GM23338 (cell line): ENCODE data around the gene PDE4B. TPM values are rescaled to one million over a fixed set of nuclear protein-coding genes. Genes with fewer than 3 reads are reported as not detected.

Experiments used
- JUNB ChIP-seq: IDR thresholded peaks from one replicate; pipeline ENCODE4 v1.6.1; 2016; ENCODE audit warnings: antibody characterized with exemption; ENCODE audit not compliant: unreplicated experiment
- polyA plus RNA-seq: library from polyadenylated mRNA; unstranded; fragments of >200 nt; fragmentation: Nextera tagmentation; extraction: Ambion mirVana; gene quantifications from 2 replicates; pipeline ENCODE4 v1.2.1, GENCODE V29; 2016
- total RNA-seq: library from RNA; depleted of rRNA; stranded (reverse); fragments of >200 nt; shearing (Covaris generic); gene quantifications from 2 replicates; pipeline ENCODE4 v1.2.3, GENCODE V29; 2014
- TF ChIP-seq, protein P1 (sequence below): IDR thresholded peaks from one replicate; pipeline ENCODE4 v1.6.1; 2018; ENCODE audit warnings: antibody characterized with exemption; ENCODE audit not compliant: unreplicated experiment
- TF ChIP-seq, protein P2 (sequence below): IDR thresholded peaks from 2 replicates; pipeline ENCODE4 v1.6.1; 2016; ENCODE audit warnings: antibody characterized with exemption
- TF ChIP-seq, protein P3 (sequence below): fragments of 250-450 bp; sonication (Bioruptor Pico); IDR thresholded peaks from 2 replicates; pipeline ENCODE4 v1.5.0; 2020; ENCODE audit warnings: mild to moderate bottlenecking, moderate library complexity

The PDE4B gene
- total and polyA plus RNA-seq, 2 experiments from 2014 or later: 14.0 to 25.6 TPM

DNA sequence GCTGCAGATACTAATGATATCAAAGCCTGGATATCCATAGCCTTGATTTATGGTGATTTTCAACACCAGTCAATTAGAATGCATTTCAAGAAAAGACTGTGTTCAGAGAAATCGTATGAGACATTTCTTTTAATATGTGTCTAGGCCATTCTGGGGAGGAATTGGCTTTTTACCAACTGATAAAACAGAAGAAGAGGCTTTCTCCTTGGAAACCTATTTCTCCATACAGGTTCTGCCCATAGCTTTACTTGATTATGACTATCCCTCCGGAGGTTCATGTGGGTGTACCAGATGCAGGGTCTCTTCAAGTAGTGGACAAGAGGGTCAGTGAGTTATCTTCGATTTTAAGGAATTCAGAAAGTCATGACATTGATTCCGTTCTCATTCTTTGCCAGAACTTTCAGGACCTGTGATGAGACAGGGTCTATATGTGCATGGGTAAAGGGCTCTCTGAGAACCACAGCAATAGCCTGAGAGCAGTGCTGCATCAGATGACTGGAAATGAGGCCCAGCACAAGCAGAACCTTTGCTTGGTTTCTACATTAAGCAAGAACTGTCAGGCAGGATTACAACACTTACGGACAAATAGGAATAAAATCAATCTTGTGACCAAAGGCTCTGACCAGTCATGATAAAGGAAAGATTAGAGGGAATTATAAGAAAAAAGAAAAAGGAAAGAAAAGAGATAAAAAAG lies 477.6 kb downstream of the PDE4B start (continued):
- TF ChIP-seq, protein P1, sequence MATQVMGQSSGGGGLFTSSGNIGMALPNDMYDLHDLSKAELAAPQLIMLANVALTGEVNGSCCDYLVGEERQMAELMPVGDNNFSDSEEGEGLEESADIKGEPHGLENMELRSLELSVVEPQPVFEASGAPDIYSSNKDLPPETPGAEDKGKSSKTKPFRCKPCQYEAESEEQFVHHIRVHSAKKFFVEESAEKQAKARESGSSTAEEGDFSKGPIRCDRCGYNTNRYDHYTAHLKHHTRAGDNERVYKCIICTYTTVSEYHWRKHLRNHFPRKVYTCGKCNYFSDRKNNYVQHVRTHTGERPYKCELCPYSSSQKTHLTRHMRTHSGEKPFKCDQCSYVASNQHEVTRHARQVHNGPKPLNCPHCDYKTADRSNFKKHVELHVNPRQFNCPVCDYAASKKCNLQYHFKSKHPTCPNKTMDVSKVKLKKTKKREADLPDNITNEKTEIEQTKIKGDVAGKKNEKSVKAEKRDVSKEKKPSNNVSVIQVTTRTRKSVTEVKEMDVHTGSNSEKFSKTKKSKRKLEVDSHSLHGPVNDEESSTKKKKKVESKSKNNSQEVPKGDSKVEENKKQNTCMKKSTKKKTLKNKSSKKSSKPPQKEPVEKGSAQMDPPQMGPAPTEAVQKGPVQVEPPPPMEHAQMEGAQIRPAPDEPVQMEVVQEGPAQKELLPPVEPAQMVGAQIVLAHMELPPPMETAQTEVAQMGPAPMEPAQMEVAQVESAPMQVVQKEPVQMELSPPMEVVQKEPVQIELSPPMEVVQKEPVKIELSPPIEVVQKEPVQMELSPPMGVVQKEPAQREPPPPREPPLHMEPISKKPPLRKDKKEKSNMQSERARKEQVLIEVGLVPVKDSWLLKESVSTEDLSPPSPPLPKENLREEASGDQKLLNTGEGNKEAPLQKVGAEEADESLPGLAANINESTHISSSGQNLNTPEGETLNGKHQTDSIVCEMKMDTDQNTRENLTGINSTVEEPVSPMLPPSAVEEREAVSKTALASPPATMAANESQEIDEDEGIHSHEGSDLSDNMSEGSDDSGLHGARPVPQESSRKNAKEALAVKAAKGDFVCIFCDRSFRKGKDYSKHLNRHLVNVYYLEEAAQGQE: no peak
- no peak for TF ChIP-seq JUNB
- TF ChIP-seq, protein P2, sequence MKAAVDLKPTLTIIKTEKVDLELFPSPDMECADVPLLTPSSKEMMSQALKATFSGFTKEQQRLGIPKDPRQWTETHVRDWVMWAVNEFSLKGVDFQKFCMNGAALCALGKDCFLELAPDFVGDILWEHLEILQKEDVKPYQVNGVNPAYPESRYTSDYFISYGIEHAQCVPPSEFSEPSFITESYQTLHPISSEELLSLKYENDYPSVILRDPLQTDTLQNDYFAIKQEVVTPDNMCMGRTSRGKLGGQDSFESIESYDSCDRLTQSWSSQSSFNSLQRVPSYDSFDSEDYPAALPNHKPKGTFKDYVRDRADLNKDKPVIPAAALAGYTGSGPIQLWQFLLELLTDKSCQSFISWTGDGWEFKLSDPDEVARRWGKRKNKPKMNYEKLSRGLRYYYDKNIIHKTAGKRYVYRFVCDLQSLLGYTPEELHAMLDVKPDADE: no peak
- TF ChIP-seq, protein P3, sequence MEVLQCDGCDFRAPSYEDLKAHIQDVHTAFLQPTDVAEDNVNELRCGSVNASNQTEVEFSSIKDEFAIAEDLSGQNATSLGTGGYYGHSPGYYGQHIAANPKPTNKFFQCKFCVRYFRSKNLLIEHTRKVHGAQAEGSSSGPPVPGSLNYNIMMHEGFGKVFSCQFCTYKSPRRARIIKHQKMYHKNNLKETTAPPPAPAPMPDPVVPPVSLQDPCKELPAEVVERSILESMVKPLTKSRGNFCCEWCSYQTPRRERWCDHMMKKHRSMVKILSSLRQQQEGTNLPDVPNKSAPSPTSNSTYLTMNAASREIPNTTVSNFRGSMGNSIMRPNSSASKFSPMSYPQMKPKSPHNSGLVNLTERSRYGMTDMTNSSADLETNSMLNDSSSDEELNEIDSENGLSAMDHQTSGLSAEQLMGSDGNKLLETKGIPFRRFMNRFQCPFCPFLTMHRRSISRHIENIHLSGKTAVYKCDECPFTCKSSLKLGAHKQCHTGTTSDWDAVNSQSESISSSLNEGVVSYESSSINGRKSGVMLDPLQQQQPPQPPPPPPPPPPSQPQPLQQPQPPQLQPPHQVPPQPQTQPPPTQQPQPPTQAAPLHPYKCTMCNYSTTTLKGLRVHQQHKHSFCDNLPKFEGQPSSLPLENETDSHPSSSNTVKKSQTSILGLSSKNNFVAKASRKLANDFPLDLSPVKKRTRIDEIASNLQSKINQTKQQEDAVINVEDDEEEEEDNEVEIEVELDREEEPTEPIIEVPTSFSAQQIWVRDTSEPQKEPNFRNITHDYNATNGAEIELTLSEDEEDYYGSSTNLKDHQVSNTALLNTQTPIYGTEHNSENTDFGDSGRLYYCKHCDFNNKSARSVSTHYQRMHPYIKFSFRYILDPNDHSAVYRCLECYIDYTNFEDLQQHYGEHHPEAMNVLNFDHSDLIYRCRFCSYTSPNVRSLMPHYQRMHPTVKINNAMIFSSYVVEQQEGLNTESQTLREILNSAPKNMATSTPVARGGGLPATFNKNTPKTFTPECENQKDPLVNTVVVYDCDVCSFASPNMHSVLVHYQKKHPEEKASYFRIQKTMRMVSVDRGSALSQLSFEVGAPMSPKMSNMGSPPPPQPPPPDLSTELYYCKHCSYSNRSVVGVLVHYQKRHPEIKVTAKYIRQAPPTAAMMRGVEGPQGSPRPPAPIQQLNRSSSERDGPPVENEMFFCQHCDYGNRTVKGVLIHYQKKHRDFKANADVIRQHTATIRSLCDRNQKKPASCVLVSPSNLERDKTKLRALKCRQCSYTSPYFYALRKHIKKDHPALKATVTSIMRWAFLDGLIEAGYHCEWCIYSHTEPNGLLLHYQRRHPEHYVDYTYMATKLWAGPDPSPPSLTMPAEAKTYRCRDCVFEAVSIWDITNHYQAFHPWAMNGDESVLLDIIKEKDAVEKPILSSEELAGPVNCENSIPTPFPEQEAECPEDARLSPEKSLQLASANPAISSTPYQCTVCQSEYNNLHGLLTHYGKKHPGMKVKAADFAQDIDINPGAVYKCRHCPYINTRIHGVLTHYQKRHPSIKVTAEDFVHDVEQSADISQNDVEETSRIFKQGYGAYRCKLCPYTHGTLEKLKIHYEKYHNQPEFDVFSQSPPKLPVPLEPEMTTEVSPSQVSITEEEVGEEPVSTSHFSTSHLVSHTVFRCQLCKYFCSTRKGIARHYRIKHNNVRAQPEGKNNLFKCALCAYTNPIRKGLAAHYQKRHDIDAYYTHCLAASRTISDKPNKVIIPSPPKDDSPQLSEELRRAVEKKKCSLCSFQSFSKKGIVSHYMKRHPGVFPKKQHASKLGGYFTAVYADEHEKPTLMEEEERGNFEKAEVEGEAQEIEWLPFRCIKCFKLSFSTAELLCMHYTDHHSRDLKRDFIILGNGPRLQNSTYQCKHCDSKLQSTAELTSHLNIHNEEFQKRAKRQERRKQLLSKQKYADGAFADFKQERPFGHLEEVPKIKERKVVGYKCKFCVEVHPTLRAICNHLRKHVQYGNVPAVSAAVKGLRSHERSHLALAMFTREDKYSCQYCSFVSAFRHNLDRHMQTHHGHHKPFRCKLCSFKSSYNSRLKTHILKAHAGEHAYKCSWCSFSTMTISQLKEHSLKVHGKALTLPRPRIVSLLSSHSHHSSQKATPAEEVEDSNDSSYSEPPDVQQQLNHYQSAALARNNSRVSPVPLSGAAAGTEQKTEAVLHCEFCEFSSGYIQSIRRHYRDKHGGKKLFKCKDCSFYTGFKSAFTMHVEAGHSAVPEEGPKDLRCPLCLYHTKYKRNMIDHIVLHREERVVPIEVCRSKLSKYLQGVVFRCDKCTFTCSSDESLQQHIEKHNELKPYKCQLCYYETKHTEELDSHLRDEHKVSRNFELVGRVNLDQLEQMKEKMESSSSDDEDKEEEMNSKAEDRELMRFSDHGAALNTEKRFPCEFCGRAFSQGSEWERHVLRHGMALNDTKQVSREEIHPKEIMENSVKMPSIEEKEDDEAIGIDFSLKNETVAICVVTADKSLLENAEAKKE (CRISPR knock-in tag): no peak
